Esophagus muscularis mucosa (tissue), 4 donors: ENCODE data around the gene ALOX12B. TPM values are rescaled to one million over a fixed set of nuclear protein-coding genes. Genes with fewer than 3 reads are reported as not detected.

Experiments used
- DNase-seq: peaks from one replicate; pipeline ENCODE4 v3.0.0-alpha.2; 2017; ENCODE audit errors: extremely low spot score
- H3K27ac ChIP-seq, 4 donors: fragments of 200-600 bp; sonication (generic); replicated peaks in 1 of 4; 1 replicate in 3 of 4; 2 replicates in 1 of 4; pipeline ENCODE4 v1.5.1; 2016 to 2019; ENCODE audit warnings: mild to moderate bottlenecking in 1 of 4
- H3K27me3 ChIP-seq, 4 donors: fragments of 200-600 bp; sonication (generic); one replicate each; pipeline versions ENCODE4 v1.5.1 to v1.6.0; 2016 to 2019
- H3K36me3 ChIP-seq, 4 donors: fragments of 200-600 bp; sonication (generic); one replicate each; pipeline ENCODE4 v1.5.1; 2016 to 2019
- H3K4me1 ChIP-seq, 4 donors: fragments of 200-600 bp; sonication (generic); one replicate each; pipeline ENCODE4 v1.5.1; 2016 to 2019
- H3K4me3 ChIP-seq, 4 donors: fragments of 200-600 bp; sonication (generic); 1 replicate in 2 of 4; 2 replicates in 2 of 4; pipeline ENCODE4 v1.5.1; 2016 to 2019; ENCODE audit warnings: mild to moderate bottlenecking in 4 of 4, moderate library complexity in 1 of 4
- H3K9me3 ChIP-seq, 4 donors: fragments of 200-600 bp; sonication (generic); 1 replicate in 3 of 4; 2 replicates in 1 of 4; pipeline ENCODE4 v1.5.1; 2016 to 2019
- EP300 ChIP-seq: sonication (generic); formaldehyde crosslinking; IDR thresholded peaks from one replicate; pipeline ENCODE4 v1.6.1; 2017; ENCODE audit warnings: antibody characterized with exemption
- POLR2A ChIP-seq: fragments of 450-650 bp; IDR thresholded peaks from one replicate; pipeline ENCODE4 v1.6.1; 2017; ENCODE audit warnings: antibody characterized with exemption, moderate library complexity, mild to moderate bottlenecking, low read depth
- POLR2AphosphoS5 ChIP-seq, 2 donors: sonication (generic); formaldehyde crosslinking; IDR thresholded peaks; one replicate each; pipeline ENCODE4 v1.6.1; 2017; ENCODE audit warnings: antibody characterized with exemption in 2 of 2
- whole genome bisulfite sequencing: methylation state at CpG from one replicate; pipeline ENCODE4 v1.1.5; 2018; 5-methylcytosine and 5-hydroxymethylcytosine counted together
- intact Hi-C: fragments of 100-400 bp; cut with DNase I; formaldehyde crosslinking; loops from one replicate; pipeline ENCODE4 v1.15.1; 2023
- total RNA-seq, 4 donors: library from RNA; depleted of rRNA; stranded (reverse); fragments of >200 nt; gene quantifications; one replicate each; pipeline versions ENCODE4 v1.1.0 to v1.2.1, GENCODE V29; 2016
- TF ChIP-seq, protein P1 (sequence below), 3 experiments: fragments of 200-600 bp in 2 of 3; fragments of 450-650 bp in 1 of 3; sonication (generic) in 2 of 3; IDR thresholded peaks; one replicate each; pipeline ENCODE4 v1.5.1; 2017 to 2019; ENCODE audit warnings: antibody characterized with exemption in 3 of 3, mild to moderate bottlenecking in 2 of 3, moderate library complexity in 1 of 3

The ALOX12B gene
- total RNA-seq, 4 donors from 2014 or later = not detected

DNA sequence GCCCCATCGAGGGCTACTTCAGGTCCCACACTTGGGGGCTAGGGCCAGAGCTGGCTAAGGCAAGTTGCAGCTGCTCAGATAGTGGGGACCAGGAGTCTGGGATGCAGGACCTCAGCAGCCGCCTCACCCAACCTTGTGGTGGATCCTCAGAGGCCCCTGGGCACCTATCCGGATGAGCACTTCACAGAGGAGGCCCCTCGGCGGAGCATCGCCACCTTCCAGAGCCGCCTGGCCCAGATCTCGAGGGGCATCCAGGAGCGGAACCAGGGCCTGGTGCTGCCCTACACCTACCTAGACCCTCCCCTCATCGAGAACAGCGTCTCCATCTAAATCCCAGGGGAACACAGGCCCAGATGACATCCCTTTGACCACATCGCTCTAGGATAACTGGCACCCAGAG, 39.3 kb downstream of the ALOX12B start:
- 98% methylated on average over 10 of the region's 12 CpGs for WGBS
- Histone ChIP-seq H3K9me3 (no peaks in the 10 kb centered on the region), H3K36me3 (no peaks in the 10 kb centered on the region), H3K4me1 (no peaks in the 10 kb centered on the region), H3K4me3 (no peak overlapping the region), H3K27me3 (peaks cover 0 to 48% (median 0%) of the 10 kb centered on the region in 4 donors), H3K27ac (no peak overlapping the region)
- no peak for TF ChIP-seq EP300
- TF ChIP-seq, protein P1, sequence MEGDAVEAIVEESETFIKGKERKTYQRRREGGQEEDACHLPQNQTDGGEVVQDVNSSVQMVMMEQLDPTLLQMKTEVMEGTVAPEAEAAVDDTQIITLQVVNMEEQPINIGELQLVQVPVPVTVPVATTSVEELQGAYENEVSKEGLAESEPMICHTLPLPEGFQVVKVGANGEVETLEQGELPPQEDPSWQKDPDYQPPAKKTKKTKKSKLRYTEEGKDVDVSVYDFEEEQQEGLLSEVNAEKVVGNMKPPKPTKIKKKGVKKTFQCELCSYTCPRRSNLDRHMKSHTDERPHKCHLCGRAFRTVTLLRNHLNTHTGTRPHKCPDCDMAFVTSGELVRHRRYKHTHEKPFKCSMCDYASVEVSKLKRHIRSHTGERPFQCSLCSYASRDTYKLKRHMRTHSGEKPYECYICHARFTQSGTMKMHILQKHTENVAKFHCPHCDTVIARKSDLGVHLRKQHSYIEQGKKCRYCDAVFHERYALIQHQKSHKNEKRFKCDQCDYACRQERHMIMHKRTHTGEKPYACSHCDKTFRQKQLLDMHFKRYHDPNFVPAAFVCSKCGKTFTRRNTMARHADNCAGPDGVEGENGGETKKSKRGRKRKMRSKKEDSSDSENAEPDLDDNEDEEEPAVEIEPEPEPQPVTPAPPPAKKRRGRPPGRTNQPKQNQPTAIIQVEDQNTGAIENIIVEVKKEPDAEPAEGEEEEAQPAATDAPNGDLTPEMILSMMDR (IDR thresholded peaks at IDR 0.05) = no peak
- intact Hi-C loops = loop anchor here (5.0 kb wide), 1 partner anchor 36 kb away; no protein-coding TSS in a partner anchor
- DNase-seq = no peak

DNA sequence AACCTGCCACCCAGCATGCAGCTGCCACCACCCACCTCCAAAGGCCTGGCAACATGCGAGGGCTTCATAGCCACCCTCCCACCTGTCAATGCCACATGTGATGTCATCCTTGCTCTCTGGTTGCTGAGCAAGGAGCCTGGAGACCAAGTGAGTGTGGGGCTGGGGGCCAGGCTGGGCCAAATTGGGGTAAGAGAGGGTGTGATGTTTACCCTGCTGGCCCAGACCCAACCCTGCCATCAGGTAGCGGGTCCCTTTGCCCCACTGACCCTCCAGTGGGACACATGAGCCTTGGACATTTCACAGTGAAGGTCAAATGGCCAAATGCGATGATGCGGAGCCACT, 39.8 kb downstream of the ALOX12B start:
- TF ChIP-seq, protein P1 (IDR thresholded peaks at IDR 0.05) = no peak
- no peak for TF ChIP-seq EP300
- TF ChIP-seq POLR2AphosphoS5 (IDR thresholded peaks at IDR 0.05) = no peak
- no peak for TF ChIP-seq POLR2A
- Histone ChIP-seq H3K27ac (no peak overlapping the region), H3K4me1 (no peaks in the 10 kb centered on the region), H3K4me3 (no peak overlapping the region), H3K27me3 (peaks cover 0 to 48% (median 0%) of the 10 kb centered on the region in 4 donors), H3K36me3 (no peaks in the 10 kb centered on the region), H3K9me3 (no peaks in the 10 kb centered on the region)
- DNase-seq = no peak
- WGBS = 90% methylated on average over 4 of the region's 4 CpGs
- intact Hi-C loops = loop anchor here (5.0 kb wide), 1 partner anchor 35 kb away; no protein-coding TSS in a partner anchor

DNA sequence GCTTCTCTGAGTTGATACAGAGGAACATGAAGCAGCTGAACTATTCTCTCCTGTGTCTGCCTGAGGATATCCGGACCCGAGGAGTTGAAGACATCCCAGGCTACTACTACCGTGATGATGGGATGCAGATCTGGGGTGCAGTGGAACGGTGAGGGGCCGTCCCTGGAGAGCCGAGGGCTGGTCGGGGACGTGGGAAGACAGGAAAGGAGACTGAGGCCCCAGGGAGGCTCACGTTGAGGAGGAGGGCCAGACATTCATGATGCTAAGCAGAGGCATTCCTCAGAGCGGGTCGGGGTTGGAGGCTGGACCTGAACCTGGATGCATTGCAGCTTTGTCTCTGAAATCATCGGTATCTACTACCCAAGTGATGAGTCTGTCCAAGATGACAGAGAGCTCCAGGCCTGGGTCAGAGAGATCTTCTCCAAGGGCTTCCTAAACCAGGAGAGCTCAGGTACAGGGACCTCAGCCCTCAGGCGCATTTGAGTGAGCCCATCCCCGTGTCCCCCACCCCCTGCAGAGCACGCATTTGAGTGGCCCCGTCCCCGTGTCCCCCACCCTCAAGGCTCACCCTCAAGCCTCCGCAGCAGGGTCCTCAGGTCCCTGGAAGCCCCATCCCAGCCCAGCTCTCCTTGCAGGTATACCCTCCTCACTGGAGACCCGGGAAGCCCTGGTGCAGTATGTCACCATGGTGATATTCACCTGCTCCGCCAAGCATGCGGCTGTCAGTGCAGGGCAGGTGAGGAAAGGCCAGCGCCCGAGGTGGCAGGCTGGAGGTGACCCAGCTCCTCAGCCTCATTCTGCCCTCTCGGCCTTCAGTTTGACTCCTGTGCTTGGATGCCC, 40.4 kb downstream of the ALOX12B start:
- intact Hi-C loops = loop anchor here (5.0 kb wide), 1 partner anchor 35 kb away; no protein-coding TSS in a partner anchor
- WGBS = 87% methylated on average over 11 of the region's 24 CpGs
- H3K9me3 ChIP-seq = no peaks in the 10 kb centered on the region
- H3K4me3 ChIP-seq = no peak overlapping the region
- no peak overlapping the region for H3K27ac ChIP-seq
- H3K36me3 ChIP-seq = no peaks in the 10 kb centered on the region
- TF ChIP-seq EP300 (no peak), POLR2AphosphoS5 (IDR thresholded peaks at IDR 0.05) (no peak), POLR2A (no peak)
- TF ChIP-seq, protein P1 (IDR thresholded peaks at IDR 0.05) = no peak
- H3K27me3 ChIP-seq = peaks cover 0 to 52% (median 0%) of the 10 kb centered on the region in 4 donors
- no peak for DNase-seq
- no peaks in the 10 kb centered on the region for H3K4me1 ChIP-seq

DNA sequence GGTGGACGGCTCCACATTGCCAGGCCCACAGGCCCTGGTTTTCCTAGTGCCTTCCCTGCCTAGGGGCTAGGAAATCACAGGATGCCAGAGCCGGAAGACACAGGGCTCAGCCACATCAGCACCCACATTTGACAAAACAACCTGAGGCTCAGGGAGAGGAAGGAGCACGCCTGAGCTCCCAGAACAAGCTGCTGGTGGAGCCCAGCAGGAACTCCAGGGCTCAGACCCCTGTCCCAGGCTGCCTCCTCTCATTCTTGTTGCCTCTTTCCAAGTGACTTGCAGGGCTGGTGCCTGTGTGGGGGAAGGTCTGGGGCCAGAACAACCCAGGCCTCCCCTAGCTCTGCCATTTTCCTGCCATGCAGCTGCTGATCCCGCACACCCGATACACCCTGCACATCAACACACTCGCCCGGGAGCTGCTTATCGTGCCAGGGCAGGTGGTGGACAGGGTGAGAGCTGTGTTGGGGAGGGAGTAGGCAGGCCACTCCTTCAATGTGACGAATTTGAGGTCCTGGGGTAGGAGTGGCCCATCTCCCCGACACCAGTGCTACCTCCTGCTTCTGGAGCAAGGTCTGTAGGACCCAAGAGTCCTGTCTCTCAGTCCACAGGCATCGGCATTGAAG, 41.1 kb downstream of the ALOX12B start:
- peaks cover 0 to 6% (median 3%) of the 10 kb centered on the region in 4 donors for H3K4me1 ChIP-seq
- no peaks in the 10 kb centered on the region for H3K9me3 ChIP-seq
- peaks cover 0 to 55% (median 0%) of the 10 kb centered on the region in 4 donors for H3K27me3 ChIP-seq
- no peak for DNase-seq
- H3K4me3 ChIP-seq = no peak overlapping the region
- TF ChIP-seq, protein P1 (IDR thresholded peaks at IDR 0.05) = no peak
- TF ChIP-seq EP300 (no peak), POLR2A (no peak), POLR2AphosphoS5 (IDR thresholded peaks at IDR 0.05) (no peak)
- H3K27ac ChIP-seq = no peak overlapping the region
- 90% methylated on average over 11 of the region's 11 CpGs for WGBS
- intact Hi-C loops = loop anchor here (5.0 kb wide), 1 partner anchor 34 kb away; no protein-coding TSS in a partner anchor
- no peaks in the 10 kb centered on the region for H3K36me3 ChIP-seq
